Epithelial cell of proximal tubule (primary cell): ENCODE data around the gene CCDC13. TPM values are rescaled to one million over a fixed set of nuclear protein-coding genes. Genes with fewer than 3 reads are reported as not detected.

Experiments used
- DNase-seq: peaks from one replicate; pipeline ENCODE4 v3.0.0-alpha.2; 2011; ENCODE audit warnings: low read depth
- H3K4me3 ChIP-seq: 2 replicates; pipeline ENCODE4 v1.5.1; 2011; ENCODE audit warnings: low read depth, mild to moderate bottlenecking, low read length
- total RNA-seq: library from RNA; depleted of rRNA; stranded (reverse); fragments of >200 nt; gene quantifications from 2 replicates; pipeline ENCODE4 v1.2.3, GENCODE V29; 2015
- TF ChIP-seq, protein P1 (sequence below): conservative IDR thresholded peaks from 2 replicates; pipeline ENCODE4 v1.5.1; 2012; ENCODE audit warnings: low read depth, mild to moderate bottlenecking, low read length

CCDC13 gene
- total RNA-seq, 1 donor from 2014 or later: 1.7 TPM

- TF ChIP-seq, protein P1, sequence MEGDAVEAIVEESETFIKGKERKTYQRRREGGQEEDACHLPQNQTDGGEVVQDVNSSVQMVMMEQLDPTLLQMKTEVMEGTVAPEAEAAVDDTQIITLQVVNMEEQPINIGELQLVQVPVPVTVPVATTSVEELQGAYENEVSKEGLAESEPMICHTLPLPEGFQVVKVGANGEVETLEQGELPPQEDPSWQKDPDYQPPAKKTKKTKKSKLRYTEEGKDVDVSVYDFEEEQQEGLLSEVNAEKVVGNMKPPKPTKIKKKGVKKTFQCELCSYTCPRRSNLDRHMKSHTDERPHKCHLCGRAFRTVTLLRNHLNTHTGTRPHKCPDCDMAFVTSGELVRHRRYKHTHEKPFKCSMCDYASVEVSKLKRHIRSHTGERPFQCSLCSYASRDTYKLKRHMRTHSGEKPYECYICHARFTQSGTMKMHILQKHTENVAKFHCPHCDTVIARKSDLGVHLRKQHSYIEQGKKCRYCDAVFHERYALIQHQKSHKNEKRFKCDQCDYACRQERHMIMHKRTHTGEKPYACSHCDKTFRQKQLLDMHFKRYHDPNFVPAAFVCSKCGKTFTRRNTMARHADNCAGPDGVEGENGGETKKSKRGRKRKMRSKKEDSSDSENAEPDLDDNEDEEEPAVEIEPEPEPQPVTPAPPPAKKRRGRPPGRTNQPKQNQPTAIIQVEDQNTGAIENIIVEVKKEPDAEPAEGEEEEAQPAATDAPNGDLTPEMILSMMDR: no peak
- no peak for DNase-seq
- no peak overlapping the region for H3K4me3 ChIP-seq
Observed at GRCh38 chr3:42734263-42734860, 38.7 kb downstream of the CCDC13 start.

GRCh38 chr3:42733501-42734262, 39.4 kb downstream of the CCDC13 start:
- DNase-seq: no peak
- no peak overlapping the region for H3K4me3 ChIP-seq
- TF ChIP-seq, protein P1: no peak

GRCh38 chr3:42732829-42733459, 40.1 kb downstream of the CCDC13 start:
- DNase-seq: no peak
- no peak overlapping the region for H3K4me3 ChIP-seq
- TF ChIP-seq, protein P1: peak; percentile 14

- DNase-seq: no peak
- H3K4me3 ChIP-seq: no peak overlapping the region
- TF ChIP-seq, protein P1: no peak
Observed at GRCh38 chr3:42732196-42732828, 40.7 kb downstream of the CCDC13 start.

DNA sequence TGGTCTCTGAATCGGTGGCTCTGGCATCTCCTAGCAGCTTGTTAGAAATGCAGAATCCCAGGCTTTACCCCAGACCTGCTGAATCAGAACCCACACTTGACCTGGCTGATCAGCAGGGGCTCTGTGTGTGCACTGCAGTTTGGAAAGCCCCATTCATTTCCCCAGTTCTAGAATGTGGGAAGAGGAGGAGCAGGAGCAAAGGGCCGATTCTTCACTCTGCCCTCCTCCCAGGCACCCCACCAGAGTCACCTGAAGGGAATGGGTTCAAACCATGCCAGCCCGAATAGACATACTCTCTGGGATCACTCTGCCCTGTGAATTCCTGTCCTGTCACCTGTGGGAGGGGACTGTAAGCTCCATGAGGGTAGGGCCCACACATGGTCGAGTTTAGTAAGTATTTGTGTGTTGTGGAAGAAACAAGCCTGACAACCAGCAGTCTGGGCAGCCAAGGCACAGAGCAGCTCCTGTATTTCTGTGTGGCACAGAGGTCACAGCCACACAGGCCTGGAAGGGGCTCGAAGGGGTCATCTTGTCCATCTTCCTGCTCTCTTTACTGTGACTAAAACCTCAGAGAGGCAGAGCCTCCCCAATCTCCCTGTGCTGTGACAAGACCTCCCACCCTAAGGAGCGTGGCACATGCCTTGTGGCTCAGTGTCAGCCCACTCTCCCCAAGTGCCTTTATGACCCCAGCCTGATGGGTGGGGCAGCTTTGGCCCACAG, 41.4 kb downstream of the CCDC13 start:
- no peak overlapping the region for H3K4me3 ChIP-seq
- TF ChIP-seq, protein P1: no peak
- no peak for DNase-seq

DNA sequence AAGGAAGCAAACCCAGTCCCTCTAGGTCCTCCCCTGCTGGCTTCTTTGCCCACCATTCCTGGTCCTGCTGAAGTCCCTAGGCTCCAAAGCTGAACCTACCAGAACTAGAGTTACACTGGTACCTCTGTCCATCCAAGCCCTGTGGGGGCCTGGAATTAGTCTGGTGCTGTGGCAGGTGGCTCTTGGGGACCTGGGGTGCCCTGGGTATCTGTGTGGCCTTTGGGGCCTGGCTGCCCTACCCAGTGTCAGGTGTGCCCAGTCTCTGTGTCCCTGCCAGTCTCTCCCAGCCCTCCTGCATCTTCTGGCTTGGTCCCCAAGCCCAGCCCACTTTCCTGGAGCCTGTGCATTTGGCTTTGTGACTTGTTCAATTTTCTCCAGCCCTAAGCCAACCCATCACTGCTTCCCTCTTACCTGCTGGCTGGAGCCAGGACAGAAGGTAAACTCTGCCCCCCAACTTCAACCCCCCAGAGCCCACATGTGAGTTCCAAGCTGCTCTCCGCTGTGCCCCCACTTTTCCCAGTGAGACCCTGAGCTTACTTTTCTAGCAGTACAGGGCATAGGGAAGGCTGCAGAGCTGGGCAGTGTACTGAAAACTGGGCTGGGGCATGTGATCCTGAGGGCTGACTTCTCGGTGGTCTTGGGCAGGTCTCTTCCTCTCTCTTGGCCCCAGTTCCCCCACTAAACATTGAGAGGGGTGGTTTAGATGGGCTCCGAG, 42.2 kb downstream of the CCDC13 start:
- H3K4me3 ChIP-seq: no peak overlapping the region
- DNase-seq: no peak
- TF ChIP-seq, protein P1: no peak
